ENCODE measurements around the gene FHOD3.

The FHOD3 gene

DNA sequence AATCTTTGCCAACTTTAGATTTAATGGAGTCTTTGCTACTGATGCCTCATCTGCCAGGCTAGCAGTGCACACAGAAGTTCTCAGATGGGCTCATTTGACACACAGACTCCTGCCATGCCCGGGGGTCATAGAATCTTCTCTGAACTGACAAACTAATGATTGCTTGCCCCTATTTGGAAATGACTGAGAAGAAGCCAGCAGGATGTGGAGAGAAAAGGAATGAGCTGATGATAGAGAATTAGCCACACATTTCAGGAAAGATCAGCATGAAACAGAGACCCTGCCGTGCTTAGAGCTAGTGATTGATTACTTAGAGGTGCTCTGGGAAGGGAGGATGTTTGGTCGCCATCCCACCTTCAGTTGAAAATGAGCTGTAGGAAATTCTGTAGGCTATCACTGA, 352.8 kb downstream of the FHOD3 start:
- Histone ChIP-seq H3K9ac (ENCODE audit: low read depth, low read length) (no peak overlapping the region), H3K36me3 (ENCODE audit: control insufficient read depth, insufficient read depth, low read length) (no peaks in the 10 kb centered on the region), H3K4me3 (ENCODE audit: low read depth, low read length) (no peak overlapping the region), H3K9me3 (ENCODE audit: control insufficient read depth, insufficient read depth, low read length) (no peaks in the 10 kb centered on the region), H3K27ac (ENCODE audit: low read depth, low read length) (no peak overlapping the region), H3K27me3 (ENCODE audit: control insufficient read depth, insufficient read depth, low read length) (no peaks in the 10 kb centered on the region), H3K4me1 (ENCODE audit: control insufficient read depth, insufficient read depth, low read length) (peaks cover 9% of the 10 kb centered on the region; the same call in 1 of the 2 replicates)

DNA sequence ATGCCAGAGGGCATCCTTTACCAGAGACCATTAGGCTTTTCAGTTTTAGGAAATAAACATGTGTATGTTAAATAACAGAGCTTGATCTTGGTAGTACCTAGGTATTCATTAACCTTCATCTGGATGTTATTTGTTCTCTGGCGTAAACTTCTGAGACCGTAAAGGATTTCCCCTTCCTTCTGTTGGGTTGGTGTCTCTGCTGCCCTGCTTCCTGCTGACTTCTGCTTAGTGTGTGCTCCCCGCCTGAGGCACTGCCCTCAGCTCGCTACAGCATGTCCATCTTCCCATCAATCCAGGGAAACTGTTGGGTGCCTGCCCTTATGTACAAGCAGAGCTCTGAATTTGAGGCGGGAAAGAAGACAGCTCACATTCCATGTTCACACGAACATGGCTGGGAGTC, 353.4 kb downstream of the FHOD3 start:
- no peaks in the 10 kb centered on the region for H3K27me3 ChIP-seq (ENCODE audit: control insufficient read depth, insufficient read depth, low read length)
- H3K4me3 ChIP-seq (ENCODE audit: low read depth, low read length): no peak overlapping the region
- H3K4me1 ChIP-seq (ENCODE audit: control insufficient read depth, insufficient read depth, low read length): peaks cover 9% of the 10 kb centered on the region; the same call in 1 of the 2 replicates
- no peaks in the 10 kb centered on the region for H3K9me3 ChIP-seq (ENCODE audit: control insufficient read depth, insufficient read depth, low read length)
- H3K27ac ChIP-seq (ENCODE audit: low read depth, low read length): no peak overlapping the region
- no peaks in the 10 kb centered on the region for H3K36me3 ChIP-seq (ENCODE audit: control insufficient read depth, insufficient read depth, low read length)
- H3K9ac ChIP-seq (ENCODE audit: low read depth, low read length): no peak overlapping the region

DNA sequence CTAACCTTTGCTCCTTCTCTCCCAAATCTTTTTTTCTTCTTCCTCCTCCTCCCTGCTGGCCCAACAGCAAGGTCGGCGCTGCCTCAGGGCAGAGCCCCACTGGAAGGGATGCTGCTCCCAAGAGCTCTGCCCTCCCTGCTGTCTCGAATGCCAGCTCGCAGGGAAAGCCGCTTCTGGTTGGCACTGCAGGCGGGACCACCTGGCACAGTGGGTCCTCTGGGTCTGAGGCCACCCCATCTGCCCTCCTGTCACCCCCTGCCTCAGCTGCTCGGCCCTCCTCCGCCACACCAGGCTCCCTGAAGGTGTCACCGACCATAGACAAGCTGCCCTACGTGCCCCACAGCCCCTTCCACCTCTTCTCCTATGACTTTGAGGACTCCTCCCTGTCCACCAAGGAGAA, 355.0 kb downstream of the FHOD3 start:
- Histone ChIP-seq H3K4me1 (ENCODE audit: control insufficient read depth, insufficient read depth, low read length) (peaks cover 9% of the 10 kb centered on the region; the same call in 1 of the 2 replicates), H3K4me3 (ENCODE audit: low read depth, low read length) (no peak overlapping the region), H3K27me3 (ENCODE audit: control insufficient read depth, insufficient read depth, low read length) (no peaks in the 10 kb centered on the region), H3K36me3 (ENCODE audit: control insufficient read depth, insufficient read depth, low read length) (no peaks in the 10 kb centered on the region), H3K27ac (ENCODE audit: low read depth, low read length) (no peak overlapping the region), H3K9me3 (ENCODE audit: control insufficient read depth, insufficient read depth, low read length) (no peaks in the 10 kb centered on the region), H3K9ac (ENCODE audit: low read depth, low read length) (no peak overlapping the region)

DNA sequence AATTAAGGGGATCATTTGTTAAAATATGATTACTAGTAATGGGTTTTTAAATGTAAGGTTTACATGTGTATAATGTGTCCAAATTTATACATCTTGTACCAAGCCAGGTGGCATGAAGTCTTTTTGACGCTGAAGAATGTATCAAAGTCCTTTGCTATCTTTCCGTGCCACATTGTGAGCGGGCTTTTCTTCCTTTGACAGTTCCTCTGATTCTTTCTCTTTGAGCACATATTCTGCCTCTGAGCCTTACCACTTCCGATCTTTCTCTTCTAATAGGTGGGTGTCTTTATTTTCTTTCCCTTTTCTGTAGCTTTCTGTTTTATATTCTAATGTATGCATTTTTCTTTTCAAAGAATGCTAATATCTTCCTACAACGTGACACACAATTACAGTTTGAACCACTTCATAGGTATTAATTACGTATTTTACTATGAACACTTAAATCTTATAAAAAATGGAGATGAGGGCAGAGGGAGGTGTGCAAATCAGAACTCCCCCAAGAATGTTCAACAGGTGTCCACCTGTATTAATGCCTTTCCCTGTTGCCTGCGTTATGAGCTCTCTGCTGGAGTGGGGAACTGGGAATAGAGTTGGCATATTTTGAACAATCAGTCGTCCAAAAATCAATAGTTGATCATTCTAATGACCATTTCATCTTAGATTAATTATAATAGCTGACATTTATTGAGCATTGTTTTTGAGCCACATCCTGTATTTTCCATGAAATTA, 355.8 kb downstream of the FHOD3 start:
- Histone ChIP-seq H3K27ac (ENCODE audit: low read depth, low read length) (no peak overlapping the region), H3K9me3 (ENCODE audit: control insufficient read depth, insufficient read depth, low read length) (no peaks in the 10 kb centered on the region), H3K4me1 (ENCODE audit: control insufficient read depth, insufficient read depth, low read length) (peaks cover 9% of the 10 kb centered on the region; the same call in 1 of the 2 replicates), H3K4me3 (ENCODE audit: low read depth, low read length) (no peak overlapping the region), H3K27me3 (ENCODE audit: control insufficient read depth, insufficient read depth, low read length) (no peaks in the 10 kb centered on the region), H3K9ac (ENCODE audit: low read depth, low read length) (no peak overlapping the region), H3K36me3 (ENCODE audit: control insufficient read depth, insufficient read depth, low read length) (no peaks in the 10 kb centered on the region)

DNA sequence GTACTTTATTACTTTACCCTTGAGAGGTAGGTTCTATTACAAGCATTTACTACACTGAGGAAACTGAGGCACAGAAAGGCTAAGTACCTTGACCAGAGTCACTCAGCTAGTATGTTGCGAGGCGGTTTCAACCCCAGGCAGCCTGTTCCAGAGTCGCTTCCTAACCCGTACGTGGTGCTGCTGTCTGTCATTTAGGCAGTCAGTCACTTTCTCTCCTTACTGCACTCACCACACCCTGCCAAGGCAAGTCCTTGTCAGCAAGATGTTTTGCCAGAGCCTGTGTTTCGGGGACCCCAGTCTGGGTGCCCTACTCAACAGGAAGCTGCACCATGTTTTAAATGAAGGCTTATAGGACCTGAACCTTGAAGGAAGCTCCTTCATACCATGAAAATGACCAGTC, 356.4 kb downstream of the FHOD3 start:
- no peaks in the 10 kb centered on the region for H3K9me3 ChIP-seq (ENCODE audit: control insufficient read depth, insufficient read depth, low read length)
- no peaks in the 10 kb centered on the region for H3K27me3 ChIP-seq (ENCODE audit: control insufficient read depth, insufficient read depth, low read length)
- H3K9ac ChIP-seq (ENCODE audit: low read depth, low read length): no peak overlapping the region
- H3K4me3 ChIP-seq (ENCODE audit: low read depth, low read length): no peak overlapping the region
- H3K4me1 ChIP-seq (ENCODE audit: control insufficient read depth, insufficient read depth, low read length): peaks cover 9% of the 10 kb centered on the region; the same call in 1 of the 2 replicates
- no peaks in the 10 kb centered on the region for H3K36me3 ChIP-seq (ENCODE audit: control insufficient read depth, insufficient read depth, low read length)
- no peak overlapping the region for H3K27ac ChIP-seq (ENCODE audit: low read depth, low read length)

DNA sequence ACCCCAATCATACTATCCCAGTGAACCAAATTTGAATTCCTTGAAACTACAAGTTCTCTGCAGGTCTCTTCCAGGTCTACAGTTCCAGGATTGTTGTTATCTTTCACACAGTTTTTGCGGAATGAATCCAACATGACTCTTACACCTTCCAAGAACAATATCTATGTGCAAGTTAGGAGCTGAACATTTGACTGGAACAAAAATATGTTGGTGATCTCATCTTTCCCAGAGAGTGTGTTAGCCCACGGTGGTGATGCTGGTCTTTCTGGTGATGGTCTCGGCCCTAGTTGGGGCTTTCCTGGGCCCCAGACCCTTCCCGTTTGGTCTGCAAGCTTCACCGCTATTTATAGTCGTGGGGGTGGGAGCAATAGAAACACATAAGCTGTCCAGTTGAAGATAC, 357.6 kb downstream of the FHOD3 start:
- H3K4me3 ChIP-seq (ENCODE audit: low read depth, low read length): no peak overlapping the region
- H3K9ac ChIP-seq (ENCODE audit: low read depth, low read length): no peak overlapping the region
- no peaks in the 10 kb centered on the region for H3K36me3 ChIP-seq (ENCODE audit: control insufficient read depth, insufficient read depth, low read length)
- H3K9me3 ChIP-seq (ENCODE audit: control insufficient read depth, insufficient read depth, low read length): no peaks in the 10 kb centered on the region
- H3K27ac ChIP-seq (ENCODE audit: low read depth, low read length): no peak overlapping the region
- H3K27me3 ChIP-seq (ENCODE audit: control insufficient read depth, insufficient read depth, low read length): no peaks in the 10 kb centered on the region
- H3K4me1 ChIP-seq (ENCODE audit: control insufficient read depth, insufficient read depth, low read length): peaks cover 8% of the 10 kb centered on the region; the same call in 1 of the 2 replicates

DNA sequence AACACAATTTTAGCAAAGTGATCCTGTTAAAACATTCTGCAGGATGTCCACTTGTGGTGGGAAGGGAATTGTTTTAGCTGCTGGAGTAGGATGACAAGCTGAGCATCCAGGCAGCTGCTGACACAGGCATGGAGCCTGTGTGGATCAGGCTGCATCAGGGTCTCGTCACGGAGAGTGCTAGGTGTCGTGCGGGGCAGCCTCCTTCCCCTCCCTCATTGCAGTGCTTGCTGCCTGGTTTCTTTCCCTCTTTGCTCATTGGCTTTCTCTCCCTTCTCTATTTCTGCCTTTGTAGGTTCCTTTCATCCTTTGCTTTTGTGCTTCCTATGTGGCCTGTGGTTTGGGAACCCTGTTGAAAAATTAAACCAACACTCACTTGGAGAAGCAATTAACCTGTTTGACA, 358.4 kb downstream of the FHOD3 start:
- no peak overlapping the region for H3K4me3 ChIP-seq (ENCODE audit: low read depth, low read length)
- H3K36me3 ChIP-seq (ENCODE audit: control insufficient read depth, insufficient read depth, low read length): no peaks in the 10 kb centered on the region
- no peak overlapping the region for H3K9ac ChIP-seq (ENCODE audit: low read depth, low read length)
- H3K4me1 ChIP-seq (ENCODE audit: control insufficient read depth, insufficient read depth, low read length): no peaks in the 10 kb centered on the region
- H3K9me3 ChIP-seq (ENCODE audit: control insufficient read depth, insufficient read depth, low read length): no peaks in the 10 kb centered on the region
- H3K27ac ChIP-seq (ENCODE audit: low read depth, low read length): no peak overlapping the region
- H3K27me3 ChIP-seq (ENCODE audit: control insufficient read depth, insufficient read depth, low read length): no peaks in the 10 kb centered on the region

DNA sequence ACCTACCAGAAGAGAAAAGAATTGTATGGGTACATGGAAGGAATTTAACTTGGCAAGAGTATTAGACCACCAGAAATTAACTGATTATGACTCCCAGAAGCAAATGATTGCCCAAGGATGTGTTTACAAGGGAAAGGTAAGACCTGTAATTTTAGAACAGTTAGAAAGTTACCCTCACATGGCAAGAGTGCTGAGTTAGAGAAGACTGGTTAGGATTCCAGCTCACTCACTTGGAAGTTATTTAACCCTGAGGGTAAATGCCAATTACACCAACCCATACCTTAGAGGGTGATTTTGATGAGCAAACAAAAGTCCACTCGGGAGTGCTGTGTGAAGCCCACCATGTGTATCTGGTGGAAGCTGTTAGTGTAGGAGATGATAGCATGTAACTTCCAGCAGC, 361.1 kb downstream of the FHOD3 start:
- Histone ChIP-seq H3K9ac (ENCODE audit: low read depth, low read length) (no peak overlapping the region), H3K4me3 (ENCODE audit: low read depth, low read length) (no peak overlapping the region), H3K36me3 (ENCODE audit: control insufficient read depth, insufficient read depth, low read length) (no peaks in the 10 kb centered on the region), H3K9me3 (ENCODE audit: control insufficient read depth, insufficient read depth, low read length) (no peaks in the 10 kb centered on the region), H3K27me3 (ENCODE audit: control insufficient read depth, insufficient read depth, low read length) (no peaks in the 10 kb centered on the region), H3K4me1 (ENCODE audit: control insufficient read depth, insufficient read depth, low read length) (no peaks in the 10 kb centered on the region), H3K27ac (ENCODE audit: low read depth, low read length) (no peak overlapping the region)

DNA sequence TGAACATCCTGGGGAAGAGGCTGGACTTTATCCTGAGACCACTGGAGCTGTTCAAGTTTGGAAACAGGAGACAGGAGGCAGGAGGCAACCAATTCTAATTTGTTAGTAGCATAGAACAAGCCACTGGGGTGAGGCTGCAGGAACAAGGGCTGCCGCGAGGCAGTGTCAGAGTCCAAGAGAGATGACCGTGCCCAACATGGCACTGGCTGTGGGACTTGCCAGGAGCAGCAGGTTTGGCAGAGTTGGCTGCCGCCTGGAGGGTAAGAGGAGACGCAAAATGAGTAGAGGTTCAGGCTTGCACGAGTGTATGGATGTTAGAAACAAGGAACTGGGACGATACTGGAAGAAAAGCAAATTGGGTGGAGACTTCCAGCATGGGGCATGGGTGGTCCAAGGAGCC, 362.8 kb downstream of the FHOD3 start:
- H3K27me3 ChIP-seq (ENCODE audit: control insufficient read depth, insufficient read depth, low read length): no peaks in the 10 kb centered on the region
- no peak overlapping the region for H3K9ac ChIP-seq (ENCODE audit: low read depth, low read length)
- no peak overlapping the region for H3K4me3 ChIP-seq (ENCODE audit: low read depth, low read length)
- H3K27ac ChIP-seq (ENCODE audit: low read depth, low read length): no peak overlapping the region
- H3K9me3 ChIP-seq (ENCODE audit: control insufficient read depth, insufficient read depth, low read length): no peaks in the 10 kb centered on the region
- H3K4me1 ChIP-seq (ENCODE audit: control insufficient read depth, insufficient read depth, low read length): no peaks in the 10 kb centered on the region
- no peaks in the 10 kb centered on the region for H3K36me3 ChIP-seq (ENCODE audit: control insufficient read depth, insufficient read depth, low read length)

DNA sequence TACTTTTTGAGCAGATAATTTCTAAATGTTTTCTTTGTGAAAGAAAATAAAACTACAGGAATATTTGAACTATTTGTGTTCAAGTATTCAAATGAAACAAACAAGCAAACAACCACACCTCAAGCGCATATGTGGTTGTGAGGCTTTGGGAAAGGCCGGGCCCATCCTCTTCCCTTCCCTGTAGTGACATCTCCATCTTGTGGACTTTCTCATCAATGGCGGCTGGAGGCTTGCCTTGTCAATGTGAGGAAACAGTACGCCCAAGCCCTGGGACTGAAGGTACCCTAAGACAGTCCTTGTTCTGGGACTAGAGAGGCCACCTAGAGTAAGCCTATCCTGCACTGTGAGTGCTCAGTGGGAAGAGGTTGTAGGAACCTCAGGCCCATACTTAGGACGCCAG, 364.5 kb downstream of the FHOD3 start:
- no peak overlapping the region for H3K4me3 ChIP-seq (ENCODE audit: low read depth, low read length)
- H3K36me3 ChIP-seq (ENCODE audit: control insufficient read depth, insufficient read depth, low read length): no peaks in the 10 kb centered on the region
- no peak overlapping the region for H3K9ac ChIP-seq (ENCODE audit: low read depth, low read length)
- H3K4me1 ChIP-seq (ENCODE audit: control insufficient read depth, insufficient read depth, low read length): no peaks in the 10 kb centered on the region
- H3K27ac ChIP-seq (ENCODE audit: low read depth, low read length): no peak overlapping the region
- no peaks in the 10 kb centered on the region for H3K27me3 ChIP-seq (ENCODE audit: control insufficient read depth, insufficient read depth, low read length)
- H3K9me3 ChIP-seq (ENCODE audit: control insufficient read depth, insufficient read depth, low read length): no peaks in the 10 kb centered on the region

DNA sequence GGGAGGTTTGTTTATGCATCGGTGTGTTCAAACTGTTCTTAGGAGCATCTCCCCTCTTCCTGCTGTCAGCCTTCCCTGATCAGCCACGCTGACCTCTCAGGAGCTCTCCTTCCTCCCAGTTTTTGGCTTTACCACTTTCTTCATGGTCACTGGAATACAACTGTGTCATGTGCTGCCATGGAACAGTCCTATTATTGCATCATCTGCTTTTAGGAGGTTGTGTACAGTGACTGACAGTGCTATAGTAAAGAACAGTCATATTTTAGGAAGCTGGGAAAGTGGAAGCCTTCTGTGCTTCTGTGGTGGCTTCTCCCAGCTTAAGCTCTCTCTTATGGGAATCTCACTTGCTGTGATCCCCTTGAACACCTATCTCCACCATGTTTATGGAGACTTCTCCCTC, 365.8 kb downstream of the FHOD3 start:
- H3K27ac ChIP-seq (ENCODE audit: low read depth, low read length): no peak overlapping the region
- no peak overlapping the region for H3K4me3 ChIP-seq (ENCODE audit: low read depth, low read length)
- no peaks in the 10 kb centered on the region for H3K9me3 ChIP-seq (ENCODE audit: control insufficient read depth, insufficient read depth, low read length)
- H3K27me3 ChIP-seq (ENCODE audit: control insufficient read depth, insufficient read depth, low read length): no peaks in the 10 kb centered on the region
- no peak overlapping the region for H3K9ac ChIP-seq (ENCODE audit: low read depth, low read length)
- H3K36me3 ChIP-seq (ENCODE audit: control insufficient read depth, insufficient read depth, low read length): no peaks in the 10 kb centered on the region
- H3K4me1 ChIP-seq (ENCODE audit: control insufficient read depth, insufficient read depth, low read length): no peaks in the 10 kb centered on the region
